ENCODE results near the gene RBFOX2.
"Not testable (repeated sequence)": the region's sequence is repeated elsewhere in the genome, so short reads cannot be mapped to it uniquely, and the experiment has no call there.

RBFOX2 gene

GRCh38 chr22:35739076-35739930, 289.3 kb downstream of the RBFOX2 start:
- peak; percentile 16 for DNase-seq (ENCODE audit: low read depth, low spot score)

- not testable (repeated sequence) for DNase-seq (ENCODE audit: low read depth, low spot score)
These were observed 290.7 kb downstream of the RBFOX2 start for GRCh38 chr22:35737886-35738285.

GRCh38 chr22:35736701-35737100, 291.9 kb downstream of the RBFOX2 start:
- no peak for DNase-seq (ENCODE audit: low read depth, low spot score)

GRCh38 chr22:35736166-35736565, 292.5 kb downstream of the RBFOX2 start:
- DNase-seq (ENCODE audit: low read depth, low spot score): no peak

GRCh38 chr22:35735542-35735941, 293.1 kb downstream of the RBFOX2 start:
- DNase-seq (ENCODE audit: low read depth, low spot score): no peak

GRCh38 chr22:35734517-35734827, 294.2 kb downstream of the RBFOX2 start:
- no peak for DNase-seq (ENCODE audit: low read depth, low spot score)

GRCh38 chr22:35733791-35734516, 294.7 kb downstream of the RBFOX2 start:
- DNase-seq (ENCODE audit: low read depth, low spot score): no peak

- no peak for DNase-seq (ENCODE audit: low read depth, low spot score)
These were observed 295.6 kb downstream of the RBFOX2 start for GRCh38 chr22:35733036-35733435.

- no peak for DNase-seq (ENCODE audit: low read depth, low spot score)
These were observed 296.5 kb downstream of the RBFOX2 start for GRCh38 chr22:35732116-35732515.

GRCh38 chr22:35731321-35731720, 297.3 kb downstream of the RBFOX2 start:
- no peak for DNase-seq (ENCODE audit: low read depth, low spot score)

GRCh38 chr22:35729309-35729698, 299.3 kb downstream of the RBFOX2 start:
- DNase-seq (ENCODE audit: low read depth, low spot score): no peak

- no peak for DNase-seq (ENCODE audit: low read depth, low spot score)
These were observed 299.9 kb downstream of the RBFOX2 start for GRCh38 chr22:35728639-35729308.

- no peak for DNase-seq (ENCODE audit: low read depth, low spot score)
These were observed 301.2 kb downstream of the RBFOX2 start for GRCh38 chr22:35727436-35727835.

- DNase-seq (ENCODE audit: low read depth, low spot score): no peak
These were observed 301.7 kb downstream of the RBFOX2 start for GRCh38 chr22:35726933-35727332.

- DNase-seq (ENCODE audit: low read depth, low spot score): no peak
These were observed 302.2 kb downstream of the RBFOX2 start for GRCh38 chr22:35726398-35726797.

GRCh38 chr22:35725521-35725920, 303.1 kb downstream of the RBFOX2 start:
- no peak for DNase-seq (ENCODE audit: low read depth, low spot score)

- DNase-seq (ENCODE audit: low read depth, low spot score): no peak
These were observed 306.7 kb downstream of the RBFOX2 start for GRCh38 chr22:35721960-35722359.

GRCh38 chr22:35719212-35719875, 309.3 kb downstream of the RBFOX2 start:
- no peak for DNase-seq (ENCODE audit: low read depth, low spot score)

GRCh38 chr22:35717572-35717971, 311.1 kb downstream of the RBFOX2 start, which contains the start of gene APOL5:
TSS of gene APOL5 (plus strand) at chr22:35717872. CDS start at chr22:35717872, 0 bp downstream.
- no peak for DNase-seq (ENCODE audit: low read depth, low spot score)

GRCh38 chr22:35712672-35713071, 316.0 kb downstream of the RBFOX2 start:
- no peak for DNase-seq (ENCODE audit: low read depth, low spot score)

GRCh38 chr22:35711336-35711735, 317.3 kb downstream of the RBFOX2 start:
- DNase-seq (ENCODE audit: low read depth, low spot score): no peak

- no peak for DNase-seq (ENCODE audit: low read depth, low spot score)
These were observed 319.7 kb downstream of the RBFOX2 start for GRCh38 chr22:35708917-35709316.
